ENCODE measurements around the gene DNASE1L2. TPM values are rescaled to one million over a fixed set of nuclear protein-coding genes. Genes with fewer than 3 reads are reported as not detected.
A peak's percentile ranks its signal among the peaks of the same experiment; 100 is the strongest.

DNASE1L2 gene
- total and polyA plus RNA-seq, 2 donors (not counting 3 experiments of a cell fraction or from before 2014, with no cell fraction given): 0.57 to 1.2 TPM

DNA sequence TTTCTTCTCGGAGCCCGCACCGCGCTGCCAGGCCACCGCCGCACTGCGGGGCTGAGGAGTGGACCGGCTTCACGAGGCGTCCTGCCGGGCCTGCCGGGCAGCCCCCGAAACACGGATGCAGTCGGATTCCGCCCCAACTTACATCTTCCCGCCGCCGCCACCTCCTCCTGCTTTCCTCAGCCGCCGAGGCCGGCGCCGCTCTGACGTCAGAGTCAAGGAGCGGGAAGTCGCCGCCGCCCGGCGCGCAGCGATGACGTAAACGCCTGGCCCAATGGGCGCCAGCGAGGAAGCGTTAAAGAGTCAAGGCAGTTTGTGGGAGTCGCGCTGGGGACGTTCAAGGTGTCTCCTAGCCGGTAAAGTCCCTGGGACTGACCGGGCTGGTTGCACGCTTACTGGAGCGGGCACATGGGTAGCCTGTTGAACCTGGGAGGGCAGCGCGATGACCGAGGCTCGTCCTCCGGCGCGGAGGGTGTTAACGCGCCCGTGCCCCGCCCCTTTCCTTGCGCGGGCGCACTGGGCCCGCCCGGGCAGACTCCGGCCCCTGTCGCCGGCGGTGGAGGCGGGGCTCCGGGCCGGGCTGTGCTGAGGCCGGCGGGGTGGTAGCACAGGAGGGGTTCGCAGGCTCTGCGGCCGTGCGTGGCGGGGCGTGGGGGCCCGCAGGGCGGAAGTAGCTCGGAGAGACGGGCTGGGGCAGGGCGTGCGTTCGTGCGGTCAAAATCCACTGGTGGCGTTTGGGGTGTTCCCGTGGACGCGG lies 31.8 kb downstream of the DNASE1L2 start, which contains the start of gene RNPS1:
Gene RNPS1, minus strand, starts transcription at position 214 of the 754 bp plus-strand sequence. CDS start 3,483 bp downstream, outside the sequence.
- peak; percentile 76 for TF ChIP-seq POLR2AphosphoS5 (IDR thresholded peaks at IDR 0.05; ENCODE audit: insufficient read depth, low read depth, low read length)
- TF ChIP-seq MYC (IDR thresholded peaks at IDR 0.05; ENCODE audit: low read depth, low read length): peak; percentile 49
- TF ChIP-seq FOS (IDR thresholded peaks at IDR 0.05; ENCODE audit: borderline replicate concordance, insufficient read depth, low read length): no peak
- peak; percentile 36 for TF ChIP-seq JUN (IDR thresholded peaks at IDR 0.05; ENCODE audit: borderline replicate concordance, insufficient read depth, insufficient read length, low read depth)
- no peak for TF ChIP-seq CTCF (IDR thresholded peaks at IDR 0.05; ENCODE audit: extremely low read depth in 1 of 2, insufficient read depth in 1 of 2, low read depth in 1 of 2, low read length in 2 of 2)
- peak; percentile 85 for TF ChIP-seq POLR2A (IDR thresholded peaks at IDR 0.05; ENCODE audit: low read depth, low read length)
- Histone ChIP-seq H3K36me3 (ENCODE audit: control insufficient read depth in 2 of 2, extremely low read depth in 1 of 2, insufficient read depth in 2 of 2, low read length in 2 of 2) (peaks cover 3 to 10% of the 10 kb centered on the region in 2 experiments), H3K4me1 (ENCODE audit: control insufficient read depth, extremely low read depth, insufficient read depth, low read length) (peaks cover 9% of the 10 kb centered on the region), H3K4me2 (ENCODE audit: insufficient read depth, low read length) (peak within 1 kb of the TSS; percentile 85), H3K9me1 (replicated peaks; ENCODE audit: control insufficient read depth, extremely low read depth, insufficient read depth, low read length) (no peaks in the 10 kb centered on the region), H2AFZ (ENCODE audit: low read depth, low read length) (peak within 1 kb of the TSS; percentile 98), H3K4me3 (replicated peaks in 1 of 3; ENCODE audit: insufficient read depth in 1 of 3, low read depth in 1 of 3, low read length in 3 of 3) (peak within 1 kb of the TSS; percentile 16 to 73 (median 44)), H3K79me2 (ENCODE audit: control insufficient read depth, insufficient read depth, low read length) (peaks cover 47% of the 10 kb centered on the region), H3K27me3 (ENCODE audit: control insufficient read depth in 2 of 2, insufficient read depth in 2 of 2, low read length in 2 of 2) (no peaks in the 10 kb centered on the region), H3K27ac (ENCODE audit: insufficient read depth, low read depth, low read length) (peak within 1 kb of the TSS; percentile 78), H4K20me1 (replicated peaks; ENCODE audit: control insufficient read depth, extremely low read depth, insufficient read depth, low read length) (peaks cover 10% of the 10 kb centered on the region), H3K9me3 (replicated peaks; ENCODE audit: control insufficient read depth, insufficient read depth, low read length) (no peaks in the 10 kb centered on the region), H3K9ac (replicated peaks; ENCODE audit: extremely low read depth, insufficient read depth, low read length) (peak within 1 kb of the TSS; percentile 90)
- BruUV-seq (replicated peaks): TSS peak; percentile 15
- dilution Hi-C loops (cut with MboI; ENCODE audit: extremely low pct_ligation_motif_present, low sequenced_read_pairs) (no loop called here), intact Hi-C loops (cut with micrococcal nuclease) (loop anchor here (1.0 to 2.0 kb wide), 5 partner anchors 17 to 233 kb away; partner anchors contain the start of genes ABCA3, CCNF, E4F1 and ECI1)
- CTCF ChIA-PET: interaction anchor here (0.9 to 1.8 kb wide), 2 partner anchors 17 to 42 kb away, joined by 3 to 12 read pairs; partner anchors contain the start of gene ECI1
- DNase-seq (ENCODE audit: low read depth, low spot score): peak; percentile 96
- POLR2A ChIA-PET: interaction anchor here (1.4 kb wide), 1 partner anchor 17 kb away, joined by 6 read pairs; the partner anchor contains the start of gene ECI1
- FAIRE-seq: peak; percentile 92
